HepG2 (cell line): ENCODE data around the gene GZF1. TPM values are rescaled to one million over a fixed set of nuclear protein-coding genes. Genes with fewer than 3 reads are reported as not detected.

Experiments used
- ATAC-seq: fragments of 200-7000 bp; cut with Tn5 transposase; 3 replicates; pipeline ENCODE4 v1.9.1; 2020; ENCODE audit warnings: mild to moderate bottlenecking, moderate library complexity
- BruUV-seq: library from RNA; stranded (reverse); fragments of 400-500 nt; replicated peaks from 2 replicates; lab custom pipeline; 2021; lab: Mats Ljungman, UMichigan
- CTCF ChIA-PET: fragments of 300-600 bp; formaldehyde crosslinking; extraction: SDS; loops from one replicate; lab custom pipeline; 2021; ENCODE audit warnings: low total read pairs, inconsistent platforms, low intra/inter-chr PET ratio; lab: Yijun Ruan, JAX
- POLR2A ChIA-PET: fragments of 350-600 bp; sonication (Branson Sonifier 250); formaldehyde crosslinking; loops from one replicate; lab custom pipeline; 2020; ENCODE audit warnings: antibody characterized with exemption, inconsistent platforms; lab: Yijun Ruan, JAX
- DNase-seq: peaks from one replicate; pipeline ENCODE4 v3.0.0-alpha.2; 2015; ENCODE audit warnings: low spot score
- FAIRE-seq: peaks from 3 replicates; lab custom pipeline; 2011; peaks lifted over from hg19 to GRCh38; lab: Jason Lieb, UNC
- H2AFZ ChIP-seq: one replicate; pipeline ENCODE4 v1.6.1; 2011; ENCODE audit warnings: low read length, inconsistent platforms
- H3K27ac ChIP-seq: fragments of 300-600 bp; 3 replicates; pipeline ENCODE4 v1.8.0; 2011; ENCODE audit warnings: mixed run types, mild to moderate bottlenecking, mixed read lengths, low read length, inconsistent platforms; ENCODE audit not compliant: insufficient read depth; ENCODE audit errors: extremely low read length
- H3K27me3 ChIP-seq, 2 experiments: fragments of 200-600 bp in 1 of 2; 2 replicates in 1 of 2; 3 replicates in 1 of 2; pipeline versions ENCODE4 v1.6.0 to v1.8.0; 2011; ENCODE audit warnings: low read length in 2 of 2, mild to moderate bottlenecking in 2 of 2, moderate library complexity in 2 of 2, inconsistent platforms in 1 of 2; ENCODE audit not compliant: insufficient read depth in 2 of 2, control insufficient read depth in 1 of 2
- H3K36me3 ChIP-seq, 2 experiments: fragments of 200-600 bp in 1 of 2; replicated peaks in 1 of 2; 2 replicates in 1 of 2; 3 replicates in 1 of 2; pipeline versions ENCODE4 v1.5.1 to v1.8.0; 2011; ENCODE audit warnings: low read length in 2 of 2, inconsistent platforms in 1 of 2; ENCODE audit not compliant: insufficient read depth in 2 of 2, control insufficient read depth in 1 of 2
- H3K4me1 ChIP-seq: 2 replicates; pipeline ENCODE4 v1.5.1; 2012; ENCODE audit warnings: low read length, inconsistent platforms; ENCODE audit not compliant: insufficient read depth
- H3K4me2 ChIP-seq: 2 replicates; pipeline ENCODE4 v1.6.0; 2011; ENCODE audit warnings: low read depth, low read length, inconsistent platforms
- H3K4me3 ChIP-seq, 3 experiments: fragments of 200-600 bp in 1 of 3; sonication (generic), shearing (Covaris generic) in 1 of 3; replicated peaks in 1 of 3; 2 replicates each; pipeline ENCODE4 v1.5.1; 2011 to 2016; ENCODE audit warnings: low read length in 3 of 3, inconsistent platforms in 2 of 3, low read depth in 2 of 3, mild to moderate bottlenecking in 2 of 3, control low read depth in 1 of 3, mixed read lengths in 1 of 3; ENCODE audit not compliant: insufficient read depth in 1 of 3
- H3K79me2 ChIP-seq: one replicate; pipeline ENCODE4 v1.6.1; 2011; ENCODE audit warnings: low read length, inconsistent platforms; ENCODE audit not compliant: insufficient read depth
- H3K9ac ChIP-seq: 2 replicates; pipeline ENCODE4 v1.6.0; 2011; ENCODE audit warnings: mild to moderate bottlenecking, low read depth, low read length, inconsistent platforms; ENCODE audit not compliant: insufficient read depth
- H3K9me3 ChIP-seq: 2 replicates; pipeline ENCODE4 v1.5.1; 2012; ENCODE audit warnings: mild to moderate bottlenecking, low read length
- H4K20me1 ChIP-seq: 2 replicates; pipeline ENCODE4 v1.6.0; 2011; ENCODE audit warnings: inconsistent platforms, mild to moderate bottlenecking, low read length, moderate library complexity; ENCODE audit not compliant: insufficient read depth
- BCL6 ChIP-seq: IDR thresholded peaks from 2 replicates; pipeline ENCODE4 v1.6.1; 2016; ENCODE audit warnings: missing genetic modification reagents, missing compliant biosample characterization
- HNF4A ChIP-seq: sonication (generic); formaldehyde crosslinking; IDR thresholded peaks from 2 replicates; pipeline ENCODE4 v1.4.0; 2020; ENCODE audit warnings: missing genetic modification reagents
- NR2F1 ChIP-seq, 2 experiments: fragments of 450-650 bp in 1 of 2; formaldehyde crosslinking in 1 of 2; IDR thresholded peaks; 2 replicates each; pipeline versions ENCODE4 v1.5.0 to v1.6.1; 2016 to 2020; ENCODE audit warnings: mild to moderate bottlenecking in 1 of 2, missing compliant biosample characterization in 1 of 2, missing genetic modification reagents in 1 of 2, moderate library complexity in 1 of 2
- NR2F6 ChIP-seq, 2 experiments: IDR thresholded peaks; 2 replicates each; pipeline ENCODE4 v1.6.1; 2016; ENCODE audit warnings: antibody characterized with exemption in 1 of 2, mild to moderate bottlenecking in 1 of 2
- RARA ChIP-seq: IDR thresholded peaks from 2 replicates; pipeline ENCODE4 v1.6.1; 2016; ENCODE audit warnings: missing genetic modification reagents, missing compliant biosample characterization
- SKI ChIP-seq: fragments of 450-650 bp; IDR thresholded peaks from one replicate; pipeline ENCODE4 v1.6.1; 2018; ENCODE audit warnings: mild to moderate bottlenecking; ENCODE audit not compliant: partially characterized antibody
- ZKSCAN5 ChIP-seq: sonication (generic); formaldehyde crosslinking; IDR thresholded peaks from 2 replicates; pipeline ENCODE4 v1.5.1; 2020; ENCODE audit warnings: mild to moderate bottlenecking, missing genetic modification reagents
- ZNF292 ChIP-seq: sonication (generic); formaldehyde crosslinking; IDR thresholded peaks from 2 replicates; pipeline ENCODE4 v1.8.1; 2022; ENCODE audit warnings: mild to moderate bottlenecking, low read depth, missing genetic modification reagents, borderline replicate concordance
- ZNF644 ChIP-seq: IDR thresholded peaks from 2 replicates; pipeline ENCODE4 v1.6.1; 2016; ENCODE audit warnings: low read depth
- ZSCAN29 ChIP-seq: sonication (generic); formaldehyde crosslinking; conservative IDR thresholded peaks from 2 replicates; pipeline ENCODE4 v1.4.0; 2020; ENCODE audit warnings: mild to moderate bottlenecking, missing genetic modification reagents
- WGBS: methylation state at CpG from one replicate; pipeline ENCODE4 v1.1.6; 2017; ENCODE audit warnings: low lambda C conversion rate; 5-methylcytosine and 5-hydroxymethylcytosine counted together
- in situ Hi-C: cut with HindIII; loops from 2 replicates; pipeline ENCODE4 v1.10.0; 2017; ENCODE audit warnings: low pct_unique_long_range_greater_than_20kb; ENCODE audit not compliant: extremely low pct_ligation_motif_present
- intact Hi-C: fragments of 100-400 bp; cut with micrococcal nuclease; formaldehyde crosslinking; loops from one replicate; pipeline ENCODE4 v1.10.0; 2022; ENCODE audit not compliant: unreplicated experiment
- polyA plus RNA-seq, 8 experiments: library from polyadenylated mRNA; depleted of rRNA in 3 of 8; stranded (reverse) in 7 of 8; unstranded in 1 of 8; fragments of >200 nt; fragmentation: Illumina TruSeq in 4 of 8; extraction: Trizol in 4 of 8; gene quantifications; 2 replicates each; pipeline versions ENCODE4 v1.2.1 to v1.2.3, GENCODE V29; 2011 to 2016; ENCODE audit warnings: low read depth in 4 of 8, missing spikeins in 1 of 8, mixed read lengths in 1 of 8; ENCODE audit not compliant: insufficient read depth in 1 of 8
- total RNA-seq, 5 experiments: library from RNA; depleted of rRNA; stranded (reverse); fragments of >200 nt; fragmentation: Illumina TruSeq; extraction: Trizol; gene quantifications; 2 replicates each; pipeline ENCODE4 v1.2.3, GENCODE V29; 2016; ENCODE audit warnings: low read depth in 1 of 5

Gene GZF1
- total and polyA plus RNA-seq, 2 of the 13 experiments (the other 11 are each of a cell fraction or from before 2014, with no cell fraction given) = 16.9 to 26.0 TPM

DNA sequence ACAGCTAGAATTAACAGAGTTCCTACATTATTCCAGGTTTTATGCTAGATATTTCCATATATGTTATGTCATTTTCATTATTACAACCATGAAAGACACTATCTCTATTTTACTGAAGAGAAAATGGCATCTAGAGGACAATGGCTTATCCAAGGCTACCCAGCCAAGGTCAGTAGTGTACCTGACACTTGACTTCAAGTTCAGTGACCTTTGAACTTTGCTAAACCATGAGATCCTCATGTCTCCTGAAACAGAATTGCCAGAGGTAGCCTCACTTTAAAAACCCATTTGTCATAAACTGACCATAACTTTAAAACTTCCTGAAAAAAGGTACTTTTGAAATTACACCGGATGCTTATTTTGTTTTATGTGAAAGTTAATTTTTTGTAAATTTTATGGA is 44.9 kb downstream of the GZF1 start:
- ChIA-PET POLR2A (no interaction called here), CTCF (no interaction called here)
- H3K36me3 ChIP-seq = peaks cover 4 to 16% of the 10 kb centered on the region in 2 experiments
- no peak overlapping the region for H2AFZ ChIP-seq
- H3K4me1 ChIP-seq = peaks cover 58% of the 10 kb centered on the region
- FAIRE-seq (no peak), ATAC-seq (no peak)
- peaks cover 41% of the 10 kb centered on the region for H4K20me1 ChIP-seq
- in situ Hi-C loops = no loop called here
- H3K4me3 ChIP-seq = no peak overlapping the region
- no peak overlapping the region for H3K9ac ChIP-seq
- no peaks in the 10 kb centered on the region for H3K27me3 ChIP-seq
- intact Hi-C loops = no loop called here
- H3K79me2 ChIP-seq = peaks cover 89% of the 10 kb centered on the region
- TF ChIP-seq NR2F6 (IDR thresholded peaks at IDR 0.05) = peak; percentile 64
- TF ChIP-seq NR2F6 (CRISPR knock-in tag; IDR thresholded peaks at IDR 0.05) = peak; percentile 50
- no peak for TF ChIP-seq ZNF292 (CRISPR knock-in tag)
- no peak for TF ChIP-seq ZSCAN29 (CRISPR knock-in tag)
- 0 out of 2 replicates have a peak, but pooled peaks have one; percentile 23 for TF ChIP-seq ZNF644 (CRISPR knock-in tag)
- no peak for TF ChIP-seq ZKSCAN5 (CRISPR knock-in tag)
- no peak for TF ChIP-seq SKI
- peak; percentile 35 to 77 for TF ChIP-seq NR2F1 (CRISPR knock-in tag; IDR thresholded peaks at IDR 0.05)
- 0 out of 2 replicates have a peak, but pooled peaks have one; percentile 16 for TF ChIP-seq RARA
- TF ChIP-seq HNF4A (CRISPR knock-in tag) = peak; percentile 42; the same call in 1 of the 2 replicates
- 0 out of 2 replicates have a peak, but pooled peaks have one; percentile 11 for TF ChIP-seq BCL6
- TF ChIP-seq, all 625 proteins: peak for 6
- 98% methylated on average over 1 of the region's 1 CpG for WGBS
- Histone ChIP-seq H3K27ac (no peak overlapping the region), H3K4me2 (no peak overlapping the region), H3K9me3 (no peaks in the 10 kb centered on the region)
- DNase-seq = no peak
- no TSS peak for BruUV-seq
